ENCODE measurements around the gene STT3B.

The STT3B gene

DNA sequence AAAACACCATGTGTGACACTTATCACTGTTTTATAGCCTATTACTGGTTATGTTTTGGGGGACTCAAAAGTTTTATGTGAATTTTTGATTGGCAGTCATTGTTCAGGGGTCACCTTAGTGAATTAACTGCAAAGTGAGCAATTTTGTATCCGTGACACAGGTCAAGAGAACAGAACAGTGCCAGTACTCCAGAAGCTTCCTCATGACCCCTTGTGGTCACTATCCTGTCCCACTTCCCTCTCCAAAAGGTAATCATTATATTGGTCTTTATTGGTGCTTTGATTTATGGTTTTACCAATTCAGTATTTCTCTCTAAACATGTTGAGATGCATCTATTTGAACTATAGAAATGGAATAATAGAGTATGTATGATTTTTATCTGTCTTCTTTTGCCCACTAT is 107.1 kb downstream of the STT3B start:
- no peak for DNase-seq (ENCODE audit: extremely low read depth, low read depth)
- TF ChIP-seq, protein P1, sequence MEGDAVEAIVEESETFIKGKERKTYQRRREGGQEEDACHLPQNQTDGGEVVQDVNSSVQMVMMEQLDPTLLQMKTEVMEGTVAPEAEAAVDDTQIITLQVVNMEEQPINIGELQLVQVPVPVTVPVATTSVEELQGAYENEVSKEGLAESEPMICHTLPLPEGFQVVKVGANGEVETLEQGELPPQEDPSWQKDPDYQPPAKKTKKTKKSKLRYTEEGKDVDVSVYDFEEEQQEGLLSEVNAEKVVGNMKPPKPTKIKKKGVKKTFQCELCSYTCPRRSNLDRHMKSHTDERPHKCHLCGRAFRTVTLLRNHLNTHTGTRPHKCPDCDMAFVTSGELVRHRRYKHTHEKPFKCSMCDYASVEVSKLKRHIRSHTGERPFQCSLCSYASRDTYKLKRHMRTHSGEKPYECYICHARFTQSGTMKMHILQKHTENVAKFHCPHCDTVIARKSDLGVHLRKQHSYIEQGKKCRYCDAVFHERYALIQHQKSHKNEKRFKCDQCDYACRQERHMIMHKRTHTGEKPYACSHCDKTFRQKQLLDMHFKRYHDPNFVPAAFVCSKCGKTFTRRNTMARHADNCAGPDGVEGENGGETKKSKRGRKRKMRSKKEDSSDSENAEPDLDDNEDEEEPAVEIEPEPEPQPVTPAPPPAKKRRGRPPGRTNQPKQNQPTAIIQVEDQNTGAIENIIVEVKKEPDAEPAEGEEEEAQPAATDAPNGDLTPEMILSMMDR (IDR thresholded peaks at IDR 0.05; ENCODE audit: low read depth, low read length) = no peak

DNA sequence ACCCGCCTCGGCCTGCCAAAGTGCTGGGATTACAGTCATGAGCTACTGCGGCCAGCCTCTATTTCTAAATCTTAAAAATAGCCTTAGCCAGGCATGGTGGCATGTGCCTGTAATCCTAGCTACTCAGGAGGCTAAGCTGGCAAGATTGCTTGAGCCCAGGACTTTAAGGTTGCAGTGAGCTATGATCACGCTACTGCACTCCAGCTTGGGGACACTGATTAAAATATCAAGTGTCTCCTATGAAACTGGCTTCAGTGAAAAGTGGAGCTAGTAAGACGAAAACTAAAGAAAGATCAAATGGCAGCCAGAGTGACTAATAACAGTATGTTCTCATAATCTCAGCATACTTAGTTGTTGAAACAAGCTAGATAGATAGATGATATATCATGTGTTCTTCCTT is 112.5 kb downstream of the STT3B start:
- DNase-seq (ENCODE audit: extremely low read depth, low read depth) = no peak
- TF ChIP-seq, protein P1 (IDR thresholded peaks at IDR 0.05; ENCODE audit: low read depth, low read length) = no peak

DNA sequence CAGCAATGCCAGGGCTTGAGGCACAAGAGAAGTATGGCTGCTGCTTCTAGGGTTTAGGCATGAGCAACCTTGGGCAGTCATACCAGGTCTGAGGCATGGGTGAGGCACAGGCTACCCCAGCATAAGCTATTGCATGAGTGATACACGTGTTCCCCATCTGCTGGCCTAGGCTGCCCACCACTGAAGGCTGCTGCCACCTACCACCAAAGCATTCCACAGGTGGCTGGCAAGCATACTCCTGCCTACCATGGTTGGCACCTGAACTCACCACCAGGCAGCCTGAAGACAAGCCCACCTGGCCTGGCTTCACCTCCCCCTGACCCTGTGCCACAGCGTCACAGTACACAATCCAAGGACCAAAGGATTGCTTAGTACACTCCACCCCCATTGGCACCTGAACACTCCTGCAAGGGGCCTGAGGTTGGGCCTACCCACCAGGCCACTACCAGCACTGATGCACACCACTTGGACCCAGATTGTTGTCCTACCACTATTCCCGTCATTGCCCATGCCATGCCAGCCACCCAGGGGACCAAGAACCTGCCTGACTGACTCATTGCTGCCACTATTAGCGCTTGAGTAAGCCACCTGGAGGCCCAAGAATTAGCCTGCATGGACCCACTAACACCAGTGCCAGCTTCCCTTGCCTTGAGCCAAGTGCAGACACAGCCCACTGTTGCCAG is 115.7 kb downstream of the STT3B start:
- DNase-seq (ENCODE audit: extremely low read depth, low read depth) = no peak
- TF ChIP-seq, protein P1 (IDR thresholded peaks at IDR 0.05; ENCODE audit: low read depth, low read length) = no peak

DNA sequence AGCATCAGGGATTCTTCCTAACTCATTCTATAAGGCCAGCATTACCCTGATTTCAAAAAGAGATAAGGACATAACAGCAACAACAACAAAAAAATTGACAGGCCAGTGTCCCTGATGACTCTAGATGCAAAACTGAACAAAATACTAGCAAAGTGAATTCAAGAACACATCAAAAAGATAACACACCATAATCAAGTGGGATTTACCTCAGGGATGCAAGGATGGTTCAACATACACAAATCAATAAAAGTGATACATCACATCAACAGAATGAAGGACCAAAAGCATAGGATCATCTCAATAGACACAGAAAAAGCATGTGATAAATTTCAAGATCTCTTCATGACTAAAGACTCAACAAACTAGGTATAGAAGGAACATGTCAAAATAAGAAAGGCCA is 119.6 kb downstream of the STT3B start:
- no peak for DNase-seq (ENCODE audit: extremely low read depth, low read depth)
- TF ChIP-seq, protein P1 (IDR thresholded peaks at IDR 0.05; ENCODE audit: low read depth, low read length) = no peak

DNA sequence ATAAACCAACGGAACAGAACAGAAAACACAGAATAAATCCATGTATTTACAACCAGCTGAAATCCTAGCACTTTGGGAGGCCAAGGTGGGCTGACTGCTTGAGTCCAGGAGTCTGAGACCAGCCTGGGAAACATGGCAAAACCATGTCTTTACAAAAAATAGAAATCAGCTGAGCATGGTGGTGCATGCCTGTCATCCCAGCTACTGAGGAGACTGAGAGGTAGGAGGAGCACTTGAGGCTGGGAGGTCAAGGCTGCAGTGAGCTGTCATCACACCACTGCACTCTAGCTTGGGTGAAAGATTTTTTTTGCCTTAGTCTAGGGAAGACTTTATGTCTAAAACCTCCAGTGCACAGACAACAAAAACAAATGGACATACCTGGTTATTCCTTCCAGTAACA is 120.7 kb downstream of the STT3B start:
- no peak for DNase-seq (ENCODE audit: extremely low read depth, low read depth)
- TF ChIP-seq, protein P1 (IDR thresholded peaks at IDR 0.05; ENCODE audit: low read depth, low read length) = no peak

DNA sequence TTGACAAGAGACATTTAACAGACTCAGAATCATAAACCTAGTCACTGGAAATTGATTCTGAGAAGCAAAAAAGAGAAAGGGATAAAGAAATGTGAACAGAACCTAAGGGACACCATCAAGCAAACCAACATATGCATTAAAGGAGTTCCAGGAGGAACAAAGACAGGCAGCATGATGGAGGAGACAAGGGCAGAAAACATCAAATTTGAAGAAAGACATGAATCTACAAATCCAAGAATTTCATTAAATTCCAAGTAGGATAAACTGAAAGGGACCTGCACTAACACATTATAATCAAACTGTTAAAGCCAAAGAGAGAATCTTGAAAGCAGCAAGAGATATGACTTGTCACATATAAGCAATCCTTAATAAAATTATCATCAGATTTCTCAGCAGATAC is 122.3 kb downstream of the STT3B start:
- TF ChIP-seq, protein P1 (IDR thresholded peaks at IDR 0.05; ENCODE audit: low read depth, low read length) = no peak

DNA sequence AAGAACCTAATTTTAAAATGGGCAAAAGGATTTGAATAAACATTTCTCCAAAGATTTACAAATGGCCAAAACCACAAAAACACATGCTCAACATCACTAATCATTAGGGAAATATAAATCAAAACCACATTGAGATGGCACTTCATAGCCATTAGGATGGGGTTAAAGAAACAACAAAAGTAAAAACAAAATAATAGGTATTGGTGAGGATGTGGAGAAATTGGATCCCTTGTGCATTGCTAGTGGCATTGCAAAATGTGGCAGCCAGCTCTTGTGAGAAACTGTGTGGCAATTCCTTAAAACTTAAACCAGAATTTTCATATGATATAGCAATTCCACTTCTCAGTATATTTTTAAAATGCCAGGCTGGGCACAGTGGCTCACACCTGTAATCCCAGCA is 126.5 kb downstream of the STT3B start:
- TF ChIP-seq, protein P1 (IDR thresholded peaks at IDR 0.05; ENCODE audit: low read depth, low read length) = no peak
- DNase-seq (ENCODE audit: extremely low read depth, low read depth) = no peak

More for the DNA sequence above, 122.3 kb downstream of the STT3B start:
- DNase-seq (ENCODE audit: extremely low read depth, low read depth) = no peak
